Right cardiac atrium (tissue), 5 donors: ENCODE measurements around the gene HNRNPLL. TPM values are rescaled to one million over a fixed set of nuclear protein-coding genes. Genes with fewer than 3 reads are reported as not detected.
A peak's percentile ranks its signal among the peaks of the same experiment; 100 is the strongest.

Experiments
- ATAC-seq, 2 donors: fragments of 200-7000 bp; cut with Tn5 transposase; one replicate each; pipeline versions ENCODE4 v1.8.0 to v1.9.1; 2020; ENCODE audit warnings: moderate library complexity in 2 of 2, mild to moderate bottlenecking in 1 of 2
- DNase-seq, 3 donors: peaks; one replicate each; pipeline ENCODE4 v3.0.0-alpha.2; 2020
- H3K27ac ChIP-seq: one replicate; pipeline ENCODE4 v1.5.1; 2013; ENCODE audit warnings: mild to moderate bottlenecking, low read length, control low read depth, moderate library complexity
- H3K27me3 ChIP-seq: one replicate; pipeline ENCODE4 v1.6.1; 2013; ENCODE audit not compliant: control insufficient read depth, insufficient read depth
- H3K4me1 ChIP-seq: one replicate; pipeline ENCODE4 v1.6.1; 2013; ENCODE audit warnings: low read length; ENCODE audit not compliant: control insufficient read depth, insufficient read depth
- H3K4me3 ChIP-seq: one replicate; pipeline ENCODE4 v1.5.1; 2013; ENCODE audit warnings: low read length, control low read depth
- H3K9me3 ChIP-seq: one replicate; pipeline ENCODE4 v1.6.1; 2013; ENCODE audit warnings: low read length; ENCODE audit not compliant: control insufficient read depth
- WGBS: extraction: QIAGEN DNeasy Blood & Tissue Kit; methylation state at CpG from one replicate; pipeline ENCODE4 v1.1.7; 2013; 5-methylcytosine and 5-hydroxymethylcytosine counted together
- intact Hi-C, 4 donors: fragments of 100-400 bp; cut with DNase I; formaldehyde crosslinking; loops; one replicate each; pipeline versions ENCODE4 v1.11.0 to v1.14.0; 2022 to 2023
- polyA plus RNA-seq: library from polyadenylated mRNA; stranded (reverse); fragments of 200-250 nt; gene quantifications from one replicate; pipeline ENCODE4 v1.2.3, GENCODE V29; 2013
- total RNA-seq, 4 donors: library from RNA; stranded (reverse); fragmentation: NEBNext Ultra II Directional; extraction: Animal tissue kit (Norgen Biotek cat#: 25700); gene quantifications; one replicate each; pipeline ENCODE4 v1.2.1, GENCODE V29; 2021
- donor health status: healthy with polysubstance abuse.
- donor health status: DM: no; HTN: yes; CAD: no.
- donor health status: DM: no; HTN: no; CAD: no.
- donor health status: DM: no; HTN: yes; CAD: no; lungs with severe emphysema.
- donor health status: DM: yes; HTN: yes; CAD: no.

HNRNPLL gene
- total and polyA plus RNA-seq, 5 donors: 11.3 to 38.7 (median 34.3) TPM

DNA sequence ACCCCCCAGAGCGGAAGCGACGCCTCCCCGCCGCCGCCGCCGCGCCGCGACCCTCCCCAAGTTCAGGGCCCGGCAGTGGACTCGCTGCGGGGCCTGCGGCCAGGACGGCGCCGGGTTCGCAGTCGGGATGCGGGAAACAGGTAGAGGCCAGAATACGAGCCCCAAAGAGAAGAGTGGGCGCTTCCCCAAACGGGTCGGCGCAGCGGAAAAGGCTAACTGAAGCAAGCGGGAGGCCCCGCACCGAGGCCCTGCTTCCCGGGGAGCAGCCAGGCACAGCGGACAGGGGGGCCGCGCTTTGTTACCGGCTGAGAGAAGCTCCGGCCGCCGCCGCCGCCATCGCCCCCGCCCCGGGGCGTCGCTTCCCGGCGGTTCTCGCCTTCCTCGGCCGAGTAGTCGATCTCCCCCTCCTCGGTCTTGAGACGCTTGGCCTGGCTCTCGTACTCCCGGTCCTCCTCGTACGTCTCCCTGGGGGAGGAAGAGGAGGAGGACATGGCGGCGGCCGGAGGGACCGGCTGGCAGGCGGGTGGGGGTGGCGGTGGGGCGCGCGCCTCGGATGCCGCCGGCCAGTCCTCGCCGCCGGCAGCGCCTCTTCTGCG, 494 bp downstream of the HNRNPLL start:
- peak overlapping the region; percentile 96 for H3K27ac ChIP-seq
- H3K9me3 ChIP-seq: no peaks in the 10 kb centered on the region
- H3K27me3 ChIP-seq: no peaks in the 10 kb centered on the region
- WGBS: under 1% methylated on average over 74 of the region's 74 CpGs
- peaks cover 3% of the 10 kb centered on the region for H3K4me1 ChIP-seq
- H3K4me3 ChIP-seq: peak overlapping the region; percentile 92
- DNase-seq: peak; percentile 24 to 79 (median 78)
- intact Hi-C loops: loop anchor here in 3 of 4 donors (5.0 kb wide), 2 partner anchors 65 to 120 kb away; partner anchors contain the start of gene GALM (in 1 of the 3)
- peak; percentile 0 to 2 for ATAC-seq

DNA sequence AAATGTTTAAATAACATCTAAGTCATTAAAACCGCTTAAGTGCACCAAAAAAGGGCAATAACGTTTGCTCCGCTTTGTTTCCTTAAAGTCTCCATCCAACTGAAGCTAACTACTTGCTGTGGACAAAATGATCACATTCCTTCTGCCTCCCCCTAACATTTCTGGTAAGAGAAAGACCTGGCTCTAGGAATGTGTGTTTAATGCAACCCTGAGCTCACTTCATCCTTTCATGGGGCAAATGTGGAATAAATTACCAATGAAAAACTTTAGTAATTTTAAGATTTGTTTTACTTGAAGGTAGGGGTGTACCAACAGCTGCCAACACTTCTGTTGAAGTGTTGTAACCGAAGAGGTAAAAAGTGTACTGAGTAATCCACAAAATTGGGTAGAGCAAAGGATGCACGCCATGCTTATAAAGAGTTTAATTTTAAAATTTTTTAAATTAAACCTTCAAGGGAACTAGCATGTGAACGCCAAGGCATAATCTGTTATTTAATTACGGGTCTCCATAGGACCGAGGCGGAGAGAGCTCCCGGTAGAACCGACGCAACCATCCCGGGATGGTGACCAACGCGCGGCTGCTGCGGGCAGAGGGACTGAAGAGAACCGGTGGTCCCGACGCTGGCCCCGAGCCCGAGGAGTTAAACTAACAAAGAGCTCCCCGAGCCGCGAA, 1.1 kb downstream of the HNRNPLL start:
- peak overlapping the region; percentile 92 for H3K4me3 ChIP-seq
- no peaks in the 10 kb centered on the region for H3K9me3 ChIP-seq
- DNase-seq (peak in 1 of 3 donors; percentile 75), ATAC-seq (no peak)
- no peaks in the 10 kb centered on the region for H3K27me3 ChIP-seq
- under 1% methylated on average over 25 of the region's 25 CpGs for WGBS
- H3K27ac ChIP-seq: peak overlapping the region; percentile 96
- peaks cover 3% of the 10 kb centered on the region for H3K4me1 ChIP-seq
- intact Hi-C loops: loop anchor here in 3 of 4 donors (5.0 kb wide), 2 partner anchors 66 to 121 kb away; partner anchors contain the start of gene GALM (in 1 of the 3)

DNA sequence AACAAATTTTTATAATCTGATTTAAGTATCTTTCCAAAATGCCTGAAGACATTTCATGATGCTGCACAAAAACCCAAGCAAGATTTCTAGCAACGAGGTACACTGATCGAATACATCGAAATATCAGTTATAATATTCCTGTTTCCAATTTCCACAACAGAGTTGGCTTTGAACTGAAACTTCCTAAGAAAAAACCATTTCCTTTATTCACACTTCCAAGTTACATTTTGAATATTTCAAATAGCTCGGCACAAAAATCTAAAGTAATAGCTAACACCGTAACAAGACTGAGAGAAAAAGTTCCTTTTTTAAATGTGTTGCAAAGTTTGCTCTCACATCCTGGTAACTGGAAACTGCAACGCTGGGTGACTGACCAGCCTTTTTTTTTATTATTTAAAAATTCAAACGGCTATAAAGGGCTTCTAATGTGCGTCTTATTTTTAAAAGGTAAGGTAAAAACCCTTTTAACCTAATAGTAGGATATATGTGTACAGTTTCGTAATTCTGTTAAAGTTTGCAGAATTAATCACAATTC, 1.7 kb downstream of the HNRNPLL start:
- no peak overlapping the region for H3K27ac ChIP-seq
- no peak for DNase-seq
- H3K9me3 ChIP-seq: no peaks in the 10 kb centered on the region
- intact Hi-C loops: loop anchor here in 3 of 4 donors (5.0 kb wide), 2 partner anchors 66 to 121 kb away; partner anchors contain the start of gene GALM (in 1 of the 3)
- peak overlapping the region; percentile 92 for H3K4me3 ChIP-seq
- no peak for ATAC-seq
- peaks cover 3% of the 10 kb centered on the region for H3K4me1 ChIP-seq
- 5% methylated on average over 9 of the region's 9 CpGs for WGBS
- no peaks in the 10 kb centered on the region for H3K27me3 ChIP-seq

DNA sequence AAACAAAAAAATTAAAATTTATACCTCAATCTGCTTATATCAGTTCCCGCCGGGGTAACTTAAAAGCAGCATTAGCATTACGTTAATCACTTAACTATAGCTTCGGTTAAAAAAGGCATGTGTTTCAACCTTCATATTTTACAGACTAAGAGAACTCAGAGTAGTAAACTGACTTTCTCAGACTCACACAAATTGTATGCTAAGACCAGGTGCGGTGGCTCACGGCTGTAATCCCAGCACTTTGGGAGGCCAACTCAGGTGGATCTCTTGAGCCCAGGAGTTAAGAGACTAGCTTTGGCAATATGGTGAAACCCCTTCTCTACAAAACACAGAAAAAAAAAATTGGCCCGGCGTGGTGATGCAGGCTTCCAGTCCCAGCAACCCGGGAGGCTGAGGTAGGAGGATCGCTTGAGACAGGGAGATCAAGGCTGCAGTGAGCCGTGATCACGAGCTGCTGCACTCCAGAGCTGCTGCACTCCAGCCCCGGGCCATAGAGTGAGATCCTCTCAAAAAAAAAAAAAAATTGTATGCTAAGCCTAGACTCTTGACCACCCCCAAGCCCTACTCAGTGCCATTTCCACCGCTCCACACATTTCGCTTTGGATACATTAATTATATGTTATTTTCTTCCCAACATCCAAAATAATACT, 2.4 kb downstream of the HNRNPLL start:
- Histone ChIP-seq H3K27me3 (no peaks in the 10 kb centered on the region), H3K9me3 (no peaks in the 10 kb centered on the region), H3K4me3 (peak overlapping the region; percentile 92), H3K27ac (peak overlapping the region; percentile 70), H3K4me1 (peaks cover 3% of the 10 kb centered on the region)
- 30% methylated on average over 15 of the region's 15 CpGs for WGBS
- intact Hi-C loops: loop anchor here in 3 of 4 donors (5.0 kb wide), 2 partner anchors 67 to 122 kb away; partner anchors contain the start of gene GALM (in 1 of the 3)
- DNase-seq (peak in 1 of 3 donors; percentile 55), ATAC-seq (no peak)

DNA sequence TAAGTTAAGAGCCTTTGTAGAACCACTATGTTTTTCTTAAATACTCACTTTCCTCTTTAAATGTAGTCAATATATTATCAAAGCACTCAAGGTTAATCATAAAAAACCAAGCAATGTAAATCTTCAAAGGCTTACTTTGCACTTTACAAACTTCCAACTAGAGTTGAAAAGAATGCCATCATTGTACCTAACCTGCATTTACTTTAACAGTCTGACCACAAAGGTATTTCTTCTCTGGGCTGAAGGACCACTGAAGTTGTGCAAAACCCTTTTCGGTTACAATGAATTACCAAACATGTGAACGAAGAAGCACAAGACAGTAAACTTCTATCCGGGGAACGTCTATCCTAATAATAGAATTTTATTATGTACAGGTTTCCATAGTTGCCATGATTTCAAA, 3.0 kb downstream of the HNRNPLL start:
- peaks cover 5% of the 10 kb centered on the region for H3K4me1 ChIP-seq
- WGBS: 20% methylated on average over 4 of the region's 4 CpGs
- H3K4me3 ChIP-seq: peak overlapping the region; percentile 26
- no peaks in the 10 kb centered on the region for H3K27me3 ChIP-seq
- ATAC-seq: no peak
- no peak overlapping the region for H3K27ac ChIP-seq
- intact Hi-C loops: loop anchor here in 3 of 4 donors (5.0 kb wide), 2 partner anchors 68 to 123 kb away; partner anchors contain the start of gene GALM (in 1 of the 3)
- no peaks in the 10 kb centered on the region for H3K9me3 ChIP-seq
- no peak for DNase-seq

DNA sequence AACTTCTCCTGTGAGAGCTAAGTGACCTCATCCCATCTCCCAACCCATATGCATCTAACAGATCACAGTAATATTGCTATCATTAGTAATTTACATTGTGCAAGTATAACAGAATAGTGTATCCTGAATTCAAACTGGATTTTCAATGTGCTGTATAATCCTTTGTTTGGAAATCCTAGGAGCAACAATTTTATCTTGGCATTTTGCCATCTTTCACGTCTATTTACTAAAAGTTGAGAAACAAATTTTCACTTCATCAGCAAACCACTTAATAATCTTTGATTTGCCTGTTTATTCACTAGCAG, 3.8 kb downstream of the HNRNPLL start:
- no peak for DNase-seq
- WGBS: 4% methylated on average over 1 of the region's 1 CpG
- H3K4me1 ChIP-seq: peaks cover 5% of the 10 kb centered on the region
- ATAC-seq: no peak
- no peaks in the 10 kb centered on the region for H3K27me3 ChIP-seq
- peak overlapping the region; percentile 20 for H3K27ac ChIP-seq
- intact Hi-C loops: no loop called here
- no peaks in the 10 kb centered on the region for H3K9me3 ChIP-seq
- H3K4me3 ChIP-seq: peak overlapping the region; percentile 26

GRCh38 chr2:38598200-38598990, 4.3 kb downstream of the HNRNPLL start:
- intact Hi-C loops: no loop called here
- peaks cover 5% of the 10 kb centered on the region for H3K4me1 ChIP-seq
- no peaks in the 10 kb centered on the region for H3K9me3 ChIP-seq
- ATAC-seq (no peak), DNase-seq (no peak)
- peak overlapping the region; percentile 26 for H3K4me3 ChIP-seq
- WGBS: 72% methylated on average over 5 of the region's 5 CpGs
- H3K27me3 ChIP-seq: no peaks in the 10 kb centered on the region
- H3K27ac ChIP-seq: peak overlapping the region; percentile 20

DNA sequence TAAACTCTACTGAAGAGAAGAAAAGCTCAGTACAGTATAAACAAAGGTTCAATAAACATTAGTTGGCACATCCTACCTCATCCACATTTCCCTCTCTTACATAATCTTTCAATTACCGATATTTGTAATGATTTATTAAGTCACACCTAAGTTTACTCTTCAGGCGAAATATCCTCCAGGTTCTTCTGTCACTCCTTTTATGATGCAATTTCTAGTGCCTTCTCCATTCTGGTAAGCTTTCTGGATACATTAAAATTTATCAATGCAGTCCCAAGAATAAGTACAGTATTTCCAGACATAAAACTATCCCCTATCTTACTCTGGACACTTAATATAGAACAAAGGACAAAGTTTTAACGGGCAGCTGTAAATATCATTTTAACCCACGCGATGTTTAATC, 5.6 kb downstream of the HNRNPLL start:
- Histone ChIP-seq H3K27me3 (no peaks in the 10 kb centered on the region), H3K27ac (no peak overlapping the region), H3K4me3 (no peak overlapping the region), H3K4me1 (peaks cover 5% of the 10 kb centered on the region), H3K9me3 (no peaks in the 10 kb centered on the region)
- intact Hi-C loops: no loop called here
- DNase-seq: no peak
- ATAC-seq: no peak
- WGBS: 79% methylated on average over 5 of the region's 5 CpGs

DNA sequence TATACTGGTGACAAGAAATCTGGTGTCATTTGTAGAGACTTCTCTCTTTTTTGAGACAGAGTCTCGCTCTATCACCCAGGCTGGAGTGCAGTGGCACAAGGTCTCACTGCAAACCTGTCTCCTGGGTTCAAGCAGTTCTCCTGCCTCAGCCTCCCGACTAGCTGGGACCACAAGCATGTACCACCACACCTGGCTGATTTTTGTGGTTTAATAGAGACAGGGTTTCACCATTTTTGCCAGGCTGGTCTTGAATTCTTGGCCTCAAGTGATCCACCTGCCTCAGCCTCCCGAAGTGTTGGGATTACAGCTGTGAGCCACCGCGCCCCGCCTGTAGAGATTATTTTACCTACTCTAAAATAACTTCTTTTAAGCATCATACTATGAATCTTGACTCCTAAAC, 6.5 kb downstream of the HNRNPLL start:
- ATAC-seq (no peak), DNase-seq (no peak)
- 95% methylated on average over 6 of the region's 6 CpGs for WGBS
- no peaks in the 10 kb centered on the region for H3K9me3 ChIP-seq
- intact Hi-C loops: no loop called here
- no peak overlapping the region for H3K27ac ChIP-seq
- no peaks in the 10 kb centered on the region for H3K27me3 ChIP-seq
- H3K4me3 ChIP-seq: no peak overlapping the region
- H3K4me1 ChIP-seq: peaks cover 5% of the 10 kb centered on the region

DNA sequence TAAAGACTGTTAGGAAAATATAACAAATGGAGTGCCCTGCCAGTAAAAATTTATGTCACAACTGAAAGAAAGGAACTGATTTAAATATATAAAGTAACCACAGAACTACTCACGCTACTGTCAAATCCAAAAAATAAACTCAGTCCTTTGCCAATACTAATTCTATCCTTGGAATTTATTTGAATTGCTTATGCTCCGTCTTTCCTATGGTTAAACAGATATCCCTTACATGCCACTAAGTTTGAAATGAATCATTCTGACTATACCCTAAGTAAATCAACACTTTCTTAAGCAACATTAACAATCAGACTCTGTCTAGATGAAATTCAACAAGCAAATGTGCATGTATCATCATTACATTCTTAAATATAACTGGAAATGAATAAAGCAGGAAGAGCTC, 9.8 kb downstream of the HNRNPLL start:
- peaks cover 2% of the 10 kb centered on the region for H3K4me1 ChIP-seq
- no peak overlapping the region for H3K27ac ChIP-seq

More for the DNA sequence above, 9.8 kb downstream of the HNRNPLL start:
- DNase-seq (no peak), ATAC-seq (no peak)
- Histone ChIP-seq H3K4me3 (no peak overlapping the region), H3K27me3 (no peaks in the 10 kb centered on the region), H3K9me3 (no peaks in the 10 kb centered on the region)
- WGBS: 61% methylated on average over 2 of the region's 2 CpGs
- intact Hi-C loops: no loop called here
